ENCODE data around the gene SLC47A2.

DNA sequence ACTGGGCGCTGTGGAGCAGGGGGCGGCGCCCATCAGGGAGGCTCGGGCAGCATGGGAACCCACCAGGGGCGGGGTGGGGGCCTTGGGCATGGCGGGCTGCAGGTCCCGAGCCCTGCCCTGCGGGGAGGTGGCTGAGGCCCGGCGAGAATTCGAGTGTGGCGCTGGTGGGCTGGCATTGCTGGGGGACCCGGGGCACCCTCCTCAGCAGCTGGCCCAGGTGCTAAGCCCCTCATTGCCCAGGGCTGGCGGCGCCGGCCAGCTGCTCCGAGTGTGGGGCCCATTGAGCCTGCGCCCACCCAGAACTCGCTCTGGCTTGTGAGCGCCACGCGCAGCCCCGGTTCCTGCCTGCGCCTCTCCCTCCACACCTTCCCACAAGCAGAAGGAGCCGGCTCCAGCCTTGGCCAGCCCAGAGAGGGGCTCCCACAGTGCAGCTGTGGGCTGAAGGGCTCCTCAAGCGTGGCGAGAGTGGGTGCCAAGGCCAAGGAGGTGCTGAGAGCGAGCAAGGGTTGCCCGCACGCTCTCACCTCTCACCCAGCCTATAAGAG lies 62.0 kb downstream of the SLC47A2 start:
- TF ChIP-seq, protein P1, sequence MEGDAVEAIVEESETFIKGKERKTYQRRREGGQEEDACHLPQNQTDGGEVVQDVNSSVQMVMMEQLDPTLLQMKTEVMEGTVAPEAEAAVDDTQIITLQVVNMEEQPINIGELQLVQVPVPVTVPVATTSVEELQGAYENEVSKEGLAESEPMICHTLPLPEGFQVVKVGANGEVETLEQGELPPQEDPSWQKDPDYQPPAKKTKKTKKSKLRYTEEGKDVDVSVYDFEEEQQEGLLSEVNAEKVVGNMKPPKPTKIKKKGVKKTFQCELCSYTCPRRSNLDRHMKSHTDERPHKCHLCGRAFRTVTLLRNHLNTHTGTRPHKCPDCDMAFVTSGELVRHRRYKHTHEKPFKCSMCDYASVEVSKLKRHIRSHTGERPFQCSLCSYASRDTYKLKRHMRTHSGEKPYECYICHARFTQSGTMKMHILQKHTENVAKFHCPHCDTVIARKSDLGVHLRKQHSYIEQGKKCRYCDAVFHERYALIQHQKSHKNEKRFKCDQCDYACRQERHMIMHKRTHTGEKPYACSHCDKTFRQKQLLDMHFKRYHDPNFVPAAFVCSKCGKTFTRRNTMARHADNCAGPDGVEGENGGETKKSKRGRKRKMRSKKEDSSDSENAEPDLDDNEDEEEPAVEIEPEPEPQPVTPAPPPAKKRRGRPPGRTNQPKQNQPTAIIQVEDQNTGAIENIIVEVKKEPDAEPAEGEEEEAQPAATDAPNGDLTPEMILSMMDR (IDR thresholded peaks at IDR 0.05; ENCODE audit: insufficient read depth, low read length): no peak
- TF ChIP-seq POLR2AphosphoS5 (IDR thresholded peaks at IDR 0.05; ENCODE audit: low read depth) (no peak), SPI1 (IDR thresholded peaks at IDR 0.05; ENCODE audit: borderline replicate concordance, low read depth) (no peak), GABPA (IDR thresholded peaks at IDR 0.05; ENCODE audit: low read depth) (no peak)
- TF ChIP-seq, protein P2, sequence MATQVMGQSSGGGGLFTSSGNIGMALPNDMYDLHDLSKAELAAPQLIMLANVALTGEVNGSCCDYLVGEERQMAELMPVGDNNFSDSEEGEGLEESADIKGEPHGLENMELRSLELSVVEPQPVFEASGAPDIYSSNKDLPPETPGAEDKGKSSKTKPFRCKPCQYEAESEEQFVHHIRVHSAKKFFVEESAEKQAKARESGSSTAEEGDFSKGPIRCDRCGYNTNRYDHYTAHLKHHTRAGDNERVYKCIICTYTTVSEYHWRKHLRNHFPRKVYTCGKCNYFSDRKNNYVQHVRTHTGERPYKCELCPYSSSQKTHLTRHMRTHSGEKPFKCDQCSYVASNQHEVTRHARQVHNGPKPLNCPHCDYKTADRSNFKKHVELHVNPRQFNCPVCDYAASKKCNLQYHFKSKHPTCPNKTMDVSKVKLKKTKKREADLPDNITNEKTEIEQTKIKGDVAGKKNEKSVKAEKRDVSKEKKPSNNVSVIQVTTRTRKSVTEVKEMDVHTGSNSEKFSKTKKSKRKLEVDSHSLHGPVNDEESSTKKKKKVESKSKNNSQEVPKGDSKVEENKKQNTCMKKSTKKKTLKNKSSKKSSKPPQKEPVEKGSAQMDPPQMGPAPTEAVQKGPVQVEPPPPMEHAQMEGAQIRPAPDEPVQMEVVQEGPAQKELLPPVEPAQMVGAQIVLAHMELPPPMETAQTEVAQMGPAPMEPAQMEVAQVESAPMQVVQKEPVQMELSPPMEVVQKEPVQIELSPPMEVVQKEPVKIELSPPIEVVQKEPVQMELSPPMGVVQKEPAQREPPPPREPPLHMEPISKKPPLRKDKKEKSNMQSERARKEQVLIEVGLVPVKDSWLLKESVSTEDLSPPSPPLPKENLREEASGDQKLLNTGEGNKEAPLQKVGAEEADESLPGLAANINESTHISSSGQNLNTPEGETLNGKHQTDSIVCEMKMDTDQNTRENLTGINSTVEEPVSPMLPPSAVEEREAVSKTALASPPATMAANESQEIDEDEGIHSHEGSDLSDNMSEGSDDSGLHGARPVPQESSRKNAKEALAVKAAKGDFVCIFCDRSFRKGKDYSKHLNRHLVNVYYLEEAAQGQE (IDR thresholded peaks at IDR 0.05; ENCODE audit: insufficient replicate concordance, low read depth): no peak
